B cell (primary cell): ENCODE results near the gene SMIM3. TPM values are rescaled to one million over a fixed set of nuclear protein-coding genes. Genes with fewer than 3 reads are reported as not detected.

ENCODE experiments used
- ATAC-seq: fragments of 200-7000 bp; cut with Tn5 transposase; one replicate; pipeline ENCODE4 v1.10.0; 2021; ENCODE audit warnings: low read depth, mild to moderate bottlenecking, moderate number of reproducible peaks, moderate library complexity
- CTCF ChIA-PET: fragments of 350-600 bp; sonication (Branson Sonifier 250); formaldehyde crosslinking; loops from one replicate; lab custom pipeline; 2021; ENCODE audit warnings: antibody characterized with exemption, inconsistent platforms; lab: Charles Lee
- POLR2A ChIA-PET: fragments of 350-600 bp; sonication (Branson Sonifier 250); formaldehyde crosslinking; loops from one replicate; lab custom pipeline; 2021; ENCODE audit warnings: antibody characterized with exemption; lab: Charles Lee
- DNase-seq: peaks from one replicate; pipeline ENCODE4 v3.0.0; 2013
- H2AFZ ChIP-seq: 2 replicates; pipeline ENCODE4 v1.6.1; 2012; ENCODE audit warnings: mild to moderate bottlenecking, low read depth, low read length; ENCODE audit not compliant: insufficient read depth, poor library complexity, severe bottlenecking
- H3K27ac ChIP-seq, 2 donors: 1 replicate in 1 of 2; 2 replicates in 1 of 2; pipeline ENCODE4 v1.5.1; 2012 to 2013; ENCODE audit warnings: low read length in 2 of 2, mild to moderate bottlenecking in 2 of 2, moderate library complexity in 1 of 2
- H3K27me3 ChIP-seq, 4 experiments: fragments of 200-600 bp in 1 of 4; sonication (generic) in 1 of 4; replicated peaks in 1 of 4; 1 replicate in 2 of 4; 2 replicates in 2 of 4; pipeline versions ENCODE4 v1.6.1 to v1.7.0; 2013 to 2016; ENCODE audit warnings: low read length in 3 of 4, mild to moderate bottlenecking in 2 of 4, mixed read lengths in 1 of 4, moderate library complexity in 1 of 4; ENCODE audit not compliant: insufficient read depth in 4 of 4, control insufficient read depth in 3 of 4; ENCODE audit errors: control extremely low read depth in 1 of 4
- H3K36me3 ChIP-seq, 2 experiments: replicated peaks in 1 of 2; 1 replicate in 1 of 2; 2 replicates in 1 of 2; pipeline versions ENCODE4 v1.6.1 to v1.7.1; 2013; ENCODE audit warnings: low read length in 1 of 2; ENCODE audit not compliant: insufficient read depth in 2 of 2, control insufficient read depth in 1 of 2; ENCODE audit errors: control extremely low read depth in 1 of 2, extremely low read depth in 1 of 2
- H3K4me1 ChIP-seq, 2 donors: fragments of 200-600 bp in 1 of 2; sonication (generic) in 1 of 2; 1 replicate in 1 of 2; 2 replicates in 1 of 2; pipeline versions ENCODE4 v1.5.1 to v1.6.1; 2013 to 2017; ENCODE audit warnings: low read length in 2 of 2; ENCODE audit not compliant: control insufficient read depth in 2 of 2, insufficient read depth in 2 of 2
- H3K4me2 ChIP-seq: replicated peaks from 2 replicates; pipeline ENCODE3; 2012; ENCODE audit warnings: mild to moderate bottlenecking, low read depth, low read length; ENCODE audit not compliant: poor library complexity, severe bottlenecking
- H3K4me3 ChIP-seq, 5 experiments: fragments of 200-600 bp in 1 of 5; sonication (generic) in 1 of 5; 1 replicate in 3 of 5; 2 replicates in 2 of 5; pipeline versions ENCODE4 v1.5.1 to v1.7.0; 2011 to 2016; ENCODE audit warnings: low read length in 4 of 5, mild to moderate bottlenecking in 4 of 5, low read depth in 2 of 5, control low read depth in 1 of 5, moderate library complexity in 1 of 5; ENCODE audit not compliant: insufficient read depth in 1 of 5; ENCODE audit errors: control extremely low read depth in 1 of 5, extremely low read depth in 1 of 5
- H3K79me2 ChIP-seq: fragments of 200-600 bp; sonication (generic); one replicate; pipeline ENCODE4 v1.6.0; 2016; ENCODE audit warnings: low read length; ENCODE audit not compliant: control insufficient read depth, insufficient read depth
- H3K9ac ChIP-seq: fragments of 200-600 bp; sonication (generic); 2 replicates; pipeline ENCODE4 v1.6.1; 2017; ENCODE audit warnings: mild to moderate bottlenecking, low read length, moderate library complexity
- H3K9me3 ChIP-seq, 3 donors: one replicate each; pipeline versions ENCODE4 v1.6.1 to v1.7.1; 2013; ENCODE audit warnings: low read length in 2 of 3; ENCODE audit not compliant: control insufficient read depth in 2 of 3, insufficient read depth in 1 of 3; ENCODE audit errors: control extremely low read depth in 1 of 3
- H4K20me1 ChIP-seq: 2 replicates; pipeline ENCODE4 v1.6.0; 2012; ENCODE audit warnings: mild to moderate bottlenecking, low read length; ENCODE audit not compliant: insufficient read depth, control insufficient read depth, poor library complexity, severe bottlenecking
- H3K27ac Mint-ChIP-seq: one replicate; pipeline ENCODE4 v1.8.0; 2021; ENCODE audit warnings: mixed read lengths
- H3K27me3 Mint-ChIP-seq: one replicate; pipeline ENCODE4 v1.8.0; 2021; ENCODE audit warnings: mixed read lengths
- H3K4me1 Mint-ChIP-seq: one replicate; pipeline ENCODE4 v1.8.0; 2021; ENCODE audit warnings: mixed read lengths
- H3K4me3 Mint-ChIP-seq: one replicate; pipeline ENCODE4 v1.8.0; 2021; ENCODE audit warnings: mixed read lengths
- H3K9me3 Mint-ChIP-seq: one replicate; pipeline ENCODE4 v1.8.0; 2022; ENCODE audit warnings: mixed read lengths; ENCODE audit not compliant: insufficient read depth
- CTCF ChIP-seq: fragments of 200-600 bp; IDR thresholded peaks from one replicate; pipeline ENCODE4 v1.8.0; 2022; ENCODE audit warnings: antibody characterized with exemption, mild to moderate bottlenecking
- EZH2 ChIP-seq: IDR thresholded peaks from 2 replicates; pipeline ENCODE4 v1.6.1; 2012; ENCODE audit warnings: borderline replicate concordance, low read depth, mild to moderate bottlenecking, moderate library complexity, low read length; ENCODE audit not compliant: insufficient read depth, poor library complexity, severe bottlenecking
- WGBS: methylation state at CpG from one replicate; pipeline ENCODE4 v1.1.5; 2013; ENCODE audit warnings: missing lambda C conversion rate; ENCODE audit not compliant: insufficient coverage; 5-methylcytosine and 5-hydroxymethylcytosine counted together
- intact Hi-C: fragments of 100-400 bp; cut with micrococcal nuclease; formaldehyde crosslinking; loops from one replicate; pipeline ENCODE4 v1.10.0; 2022
- polyA plus RNA-seq: library from polyadenylated mRNA; depleted of rRNA; stranded (reverse); fragments of >200 nt; gene quantifications from 2 replicates; pipeline ENCODE4 v1.2.3, GENCODE V29; 2012
- total RNA-seq, 2 donors: library from RNA; stranded (reverse); fragments of 120-200 nt in 1 of 2; gene quantifications; 1 replicate in 1 of 2; 2 replicates in 1 of 2; pipeline versions ENCODE4 v1.2.3 to v1.2.4, GENCODE V29; 2013 to 2022

SMIM3 gene
- total and polyA plus RNA-seq, 2 donors (not counting 1 experiment from before 2014, with no cell fraction given), result 0.37 TPM; not detected in 1

- Mint-ChIP-seq H3K27me3 (peaks cover 62% of the 10 kb centered on the region), H3K9me3 (no peaks in the 10 kb centered on the region), H3K4me3 (no peak overlapping the region), H3K4me1 (peaks cover 2% of the 10 kb centered on the region), H3K27ac (no peak overlapping the region)
- Histone ChIP-seq H3K36me3 (no peaks in the 10 kb centered on the region), H3K27me3 (peaks cover 0 to 22% (median 13%) of the 10 kb centered on the region in 4 experiments), H3K27ac (no peak overlapping the region), H3K4me2 (no peak overlapping the region), H3K9me3 (no peaks in the 10 kb centered on the region), H3K4me3 (no peak overlapping the region), H2AFZ (no peak overlapping the region), H4K20me1 (no peaks in the 10 kb centered on the region), H3K9ac (no peak overlapping the region), H3K79me2 (no peaks in the 10 kb centered on the region), H3K4me1 (no peaks in the 10 kb centered on the region)
- POLR2A ChIA-PET, result no interaction called here
- CTCF ChIA-PET, result interaction anchor here (0.7 to 1.9 kb wide), 4 partner anchors 11 to 568 kb away, joined by 3 to 15 read pairs (median 4); partner anchors contain the start of gene SMIM3
- DNase-seq, result no peak
- TF ChIP-seq CTCF (no peak), EZH2 (no peak)
- intact Hi-C loops, result no loop called here
- no peak for ATAC-seq
These were observed 10.4 kb downstream of the SMIM3 start for GRCh38 chr5:150788977-150789376.

- H3K36me3 ChIP-seq, result no peaks in the 10 kb centered on the region
- TF ChIP-seq CTCF, result no peak
- no peak for TF ChIP-seq EZH2
- H3K27me3 ChIP-seq, result peaks cover 0 to 22% (median 13%) of the 10 kb centered on the region in 4 experiments
- no peaks in the 10 kb centered on the region for H4K20me1 ChIP-seq
- Mint-ChIP-seq H3K27me3 (peaks cover 62% of the 10 kb centered on the region), H3K4me3 (no peak overlapping the region), H3K27ac (no peak overlapping the region), H3K4me1 (no peaks in the 10 kb centered on the region), H3K9me3 (no peaks in the 10 kb centered on the region)
- no peak overlapping the region for H3K4me3 ChIP-seq
- no peak overlapping the region for H3K4me2 ChIP-seq
- no peaks in the 10 kb centered on the region for H3K4me1 ChIP-seq
- no peak overlapping the region for H3K27ac ChIP-seq
- POLR2A ChIA-PET, result no interaction called here
- 71% methylated on average over 4 of the region's 6 CpGs for WGBS
- H2AFZ ChIP-seq, result no peak overlapping the region
- H3K9ac ChIP-seq, result no peak overlapping the region
- no peak for ATAC-seq
- no peaks in the 10 kb centered on the region for H3K79me2 ChIP-seq
- H3K9me3 ChIP-seq, result no peaks in the 10 kb centered on the region
- CTCF ChIA-PET, result interaction anchor here (0.7 to 1.9 kb wide), 4 partner anchors 11 to 569 kb away, joined by 3 to 15 read pairs (median 4); partner anchors contain the start of gene SMIM3
- DNase-seq, result no peak
- intact Hi-C loops, result no loop called here
These were observed 10.9 kb downstream of the SMIM3 start for GRCh38 chr5:150789450-150789849.
